ENCODE results near the gene PLA2G4A.
"Not testable (repeated sequence)": the region's sequence is repeated elsewhere in the genome, so short reads cannot be mapped to it uniquely, and the experiment has no call there.

GRCh38 chr1:186922814-186923213, 94.1 kb downstream of the PLA2G4A start:
- TF ChIP-seq CTCF, POLR2A (IDR thresholded peaks at IDR 0.05): not testable (repeated sequence)

All from esophagus squamous epithelium (tissue), 4 donors.